IPS-NIHi7 (cell line): ENCODE results near the gene EGFL7.

Experiments
- DNase-seq: peaks from one replicate; pipeline ENCODE4 v3.0.0; 2012; ENCODE audit warnings: mixed read lengths; ENCODE audit errors: extremely low spot score

The EGFL7 gene

DNA sequence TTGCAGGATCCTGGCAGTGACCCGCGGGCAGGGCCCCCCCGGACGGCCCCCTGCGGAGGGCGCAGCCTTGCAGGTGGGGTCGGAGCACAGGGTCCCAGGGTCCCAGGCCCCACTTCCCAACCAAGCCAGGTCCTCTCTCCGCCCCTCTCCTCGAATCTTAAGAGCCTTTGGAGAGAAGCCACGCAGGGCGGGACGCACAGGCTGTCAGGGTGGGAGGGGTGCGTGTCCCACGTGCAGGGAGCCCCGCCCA is 18.4 kb upstream of the EGFL7 start:
- DNase-seq = no peak

DNA sequence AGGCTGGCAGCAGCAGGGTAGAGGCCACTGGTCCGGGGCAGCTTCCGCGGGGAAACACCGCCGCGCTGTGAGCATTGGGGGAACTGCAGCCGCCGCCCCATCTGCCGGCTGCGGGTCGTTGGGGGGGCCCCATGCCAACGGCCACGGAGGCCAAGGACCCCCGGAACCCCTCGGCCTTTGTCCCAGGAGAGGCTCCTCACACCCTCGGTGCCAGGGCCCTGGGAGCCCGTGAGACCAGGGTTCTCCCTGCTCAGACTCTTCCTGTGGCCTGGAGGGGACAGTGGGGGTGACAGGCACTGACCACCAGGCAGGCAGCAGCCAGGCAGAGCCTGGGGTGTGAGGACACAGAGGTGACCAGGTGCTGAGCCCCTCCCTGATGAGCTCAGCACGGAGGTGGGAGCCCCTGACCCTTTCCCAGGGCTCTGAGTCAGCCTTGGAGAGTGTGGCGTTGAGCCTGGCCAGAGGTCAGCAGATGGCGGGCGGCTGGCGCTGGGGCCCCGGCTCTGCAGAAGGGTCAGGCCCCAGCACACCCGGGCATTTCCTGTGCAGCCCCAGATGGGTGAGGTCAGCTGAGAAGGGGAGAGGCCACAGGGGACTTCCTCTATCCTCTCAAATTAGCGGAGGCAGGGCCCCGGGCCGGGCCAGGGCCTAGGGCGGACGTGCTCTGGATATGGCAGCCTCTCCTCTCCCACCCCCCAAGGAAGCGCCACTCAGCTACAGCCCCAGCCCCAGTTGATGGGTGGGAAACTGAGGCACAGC is 17.9 kb upstream of the EGFL7 start:
- DNase-seq = peak; percentile 90

DNA sequence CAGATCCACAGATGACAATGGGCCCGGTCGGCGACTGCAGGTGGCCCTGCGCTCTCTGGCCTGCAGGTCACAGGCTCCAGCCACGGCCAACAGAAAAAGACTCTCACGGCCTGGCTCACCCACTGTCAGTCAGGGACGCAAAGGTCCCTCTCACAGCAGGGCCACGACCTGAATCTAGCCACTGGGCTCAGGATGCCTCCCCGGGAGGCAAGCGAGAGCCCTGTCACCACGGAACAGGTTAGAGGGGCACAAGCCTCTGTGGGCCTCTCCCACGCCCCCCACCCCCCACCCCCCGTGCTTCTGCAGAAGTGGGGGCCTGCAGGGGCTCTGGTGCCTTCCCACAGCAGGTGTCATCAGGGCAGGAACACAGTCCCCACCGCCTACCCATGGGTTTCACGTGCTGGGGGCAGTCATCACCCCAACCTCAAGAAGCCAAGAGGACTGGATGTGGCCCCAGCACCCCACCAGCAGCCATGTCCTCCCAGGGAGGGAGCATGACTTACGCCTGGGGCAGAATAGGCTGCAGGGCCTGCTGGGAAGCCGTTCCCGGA is 17.3 kb upstream of the EGFL7 start:
- no peak for DNase-seq

DNA sequence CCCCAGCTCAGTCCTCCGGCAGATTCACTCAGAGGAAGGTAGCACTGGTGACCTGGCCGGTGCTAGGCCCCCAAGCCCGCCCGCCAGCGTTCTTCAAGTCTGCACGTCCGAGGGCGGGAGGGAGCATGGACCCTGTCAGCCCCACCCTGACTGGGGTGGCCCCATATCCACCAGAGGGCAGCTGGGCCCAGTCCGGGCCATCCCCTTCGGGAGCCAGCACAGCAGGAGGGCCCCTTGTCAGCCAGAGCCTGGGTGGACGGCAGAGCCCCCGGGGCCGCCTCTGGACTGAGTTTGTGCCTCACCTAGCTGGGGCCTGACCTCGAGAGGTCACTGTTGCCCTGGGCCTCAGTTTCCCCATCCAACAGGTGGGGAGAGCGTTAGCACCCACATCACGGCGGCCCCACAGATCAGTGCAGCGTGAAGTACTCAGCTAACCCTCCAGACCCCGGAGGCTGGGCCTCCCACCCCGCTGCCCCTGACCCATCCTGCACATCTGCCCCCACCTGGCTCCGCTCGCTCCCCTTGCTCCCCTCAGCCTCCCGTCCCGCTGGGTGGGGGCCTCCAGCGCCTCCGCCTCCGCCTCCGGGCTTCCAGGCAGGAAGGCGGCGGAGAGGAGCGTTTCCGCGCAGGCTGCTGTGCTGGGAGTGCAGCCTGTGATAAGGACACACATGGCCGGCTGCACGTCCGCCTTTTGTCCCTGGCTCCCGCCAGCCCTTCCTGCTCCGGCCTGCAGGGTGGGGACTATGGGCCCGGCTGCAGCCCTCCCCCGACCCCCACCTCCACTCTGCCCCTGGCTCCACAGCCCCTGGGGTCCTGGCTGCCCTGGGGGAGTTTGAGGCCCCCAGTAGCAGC is 16.6 kb upstream of the EGFL7 start:
- DNase-seq = no peak

DNA sequence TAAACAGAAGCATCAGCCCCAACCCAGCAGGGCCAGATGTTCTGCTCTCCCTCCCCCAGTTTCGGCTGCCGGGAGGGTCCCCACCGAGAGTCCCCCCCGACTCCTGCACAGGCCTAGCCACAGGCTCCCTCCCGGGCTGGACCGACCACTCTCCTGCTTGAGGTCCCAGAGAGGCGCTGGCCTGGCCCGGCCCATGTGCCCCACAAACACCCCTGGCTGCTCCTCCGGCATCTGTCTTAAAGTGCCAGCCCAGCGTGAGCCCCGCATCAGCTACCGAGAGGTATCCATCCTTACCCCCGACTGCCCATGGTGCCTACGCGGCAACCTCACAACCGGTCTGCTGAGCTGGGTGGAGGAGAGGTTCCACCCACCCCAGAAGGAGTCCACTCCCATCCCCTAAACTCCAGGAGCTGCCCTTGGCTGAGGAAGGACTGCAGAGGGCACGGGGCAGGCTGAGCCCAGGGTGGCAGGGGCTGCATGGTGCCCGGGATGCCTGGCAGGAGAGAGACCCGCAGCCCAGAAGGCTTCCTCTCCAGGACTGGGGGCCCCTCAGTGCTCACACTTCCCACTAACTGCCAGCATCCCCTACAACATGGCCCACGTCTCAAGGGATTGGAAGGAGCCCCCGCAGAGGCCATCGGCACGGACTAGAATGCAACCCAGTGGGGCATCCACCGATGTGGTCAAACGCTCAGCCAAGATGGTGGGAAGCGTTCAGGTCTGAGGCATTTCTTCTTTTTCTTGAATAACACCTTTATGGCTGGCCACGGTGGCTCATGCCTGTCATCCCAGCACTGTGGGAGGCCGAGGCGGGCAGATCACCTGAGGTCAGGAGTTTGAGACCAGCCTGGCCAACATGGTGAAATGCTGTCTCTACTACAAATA is 15.6 kb upstream of the EGFL7 start:
- DNase-seq = no peak

DNA sequence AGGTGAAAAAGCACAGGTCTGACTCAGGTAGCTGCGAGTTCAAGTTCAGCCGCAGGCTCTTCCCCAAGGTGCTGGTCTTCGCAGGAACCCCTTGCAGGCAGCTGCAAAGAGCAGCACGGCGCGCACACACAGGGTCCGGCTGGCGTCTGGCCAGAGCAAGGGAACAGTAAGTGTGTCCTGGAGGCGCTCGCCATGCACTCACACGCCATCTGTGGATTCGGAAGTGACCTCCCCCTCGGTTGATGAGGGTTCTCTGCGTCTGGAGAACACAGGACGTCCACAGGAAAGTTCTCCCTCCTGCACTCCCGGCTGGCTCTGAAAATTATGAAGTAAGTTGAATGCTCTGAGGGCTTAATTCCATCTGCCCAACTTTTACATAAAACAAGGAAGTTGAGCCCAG is 14.0 kb upstream of the EGFL7 start:
- DNase-seq = no peak

DNA sequence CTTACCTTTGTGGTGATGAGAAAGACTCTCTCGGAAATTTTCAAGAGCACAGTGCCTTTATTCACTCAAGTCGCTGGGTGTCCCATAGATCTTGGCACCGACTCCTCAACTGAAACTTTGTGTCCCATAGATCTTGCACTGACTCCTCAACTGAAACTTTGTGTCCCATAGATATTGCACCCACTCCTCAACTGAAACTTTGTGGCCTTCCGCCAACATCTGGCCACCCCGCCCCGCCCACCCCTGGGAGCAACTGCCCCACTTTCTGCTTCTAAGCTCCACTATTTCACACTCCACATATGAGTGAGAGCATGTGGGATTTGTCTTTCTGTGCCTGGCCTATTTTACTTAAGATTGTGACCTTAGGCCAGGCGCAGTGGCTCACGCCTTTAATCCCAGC is 12.7 kb upstream of the EGFL7 start:
- DNase-seq = no peak

DNA sequence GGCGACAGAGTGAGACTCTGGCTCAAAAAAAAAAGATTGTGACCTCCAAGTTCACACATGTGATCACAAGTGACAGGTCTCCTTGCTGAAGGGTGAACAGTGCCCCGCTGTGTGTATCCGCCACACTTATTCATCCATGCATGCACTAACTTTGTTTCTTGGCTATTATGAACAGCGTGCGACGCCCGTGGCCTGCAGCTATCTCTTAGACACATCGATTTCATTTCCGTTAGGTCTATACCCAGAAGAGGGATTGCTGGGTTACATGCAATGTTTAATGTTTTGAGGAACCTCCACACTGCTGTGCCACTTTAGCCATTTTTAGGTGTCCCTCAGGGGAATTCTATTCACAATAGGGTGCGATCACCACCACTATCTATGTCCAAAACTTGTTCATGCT is 12.1 kb upstream of the EGFL7 start:
- DNase-seq = no peak

DNA sequence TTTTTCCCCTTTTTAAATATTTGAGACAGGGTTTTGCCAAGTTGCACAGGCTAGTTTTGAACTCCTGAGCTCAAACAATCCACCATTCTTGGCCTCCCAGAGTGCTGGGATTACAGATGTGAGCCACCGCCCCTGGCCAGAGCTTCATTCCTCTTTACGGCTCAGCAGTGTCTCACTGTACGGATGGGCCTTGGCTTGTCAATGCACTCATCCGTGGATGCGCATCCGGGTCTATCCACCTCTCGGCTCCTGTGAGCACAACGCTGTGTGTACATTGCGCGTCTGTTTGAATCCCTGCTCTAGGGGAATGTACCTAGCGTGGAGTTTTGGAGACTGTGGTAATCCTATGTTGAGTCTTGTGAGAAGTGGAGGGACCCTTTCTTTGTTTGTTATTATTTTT is 10.9 kb upstream of the EGFL7 start:
- no peak for DNase-seq

DNA sequence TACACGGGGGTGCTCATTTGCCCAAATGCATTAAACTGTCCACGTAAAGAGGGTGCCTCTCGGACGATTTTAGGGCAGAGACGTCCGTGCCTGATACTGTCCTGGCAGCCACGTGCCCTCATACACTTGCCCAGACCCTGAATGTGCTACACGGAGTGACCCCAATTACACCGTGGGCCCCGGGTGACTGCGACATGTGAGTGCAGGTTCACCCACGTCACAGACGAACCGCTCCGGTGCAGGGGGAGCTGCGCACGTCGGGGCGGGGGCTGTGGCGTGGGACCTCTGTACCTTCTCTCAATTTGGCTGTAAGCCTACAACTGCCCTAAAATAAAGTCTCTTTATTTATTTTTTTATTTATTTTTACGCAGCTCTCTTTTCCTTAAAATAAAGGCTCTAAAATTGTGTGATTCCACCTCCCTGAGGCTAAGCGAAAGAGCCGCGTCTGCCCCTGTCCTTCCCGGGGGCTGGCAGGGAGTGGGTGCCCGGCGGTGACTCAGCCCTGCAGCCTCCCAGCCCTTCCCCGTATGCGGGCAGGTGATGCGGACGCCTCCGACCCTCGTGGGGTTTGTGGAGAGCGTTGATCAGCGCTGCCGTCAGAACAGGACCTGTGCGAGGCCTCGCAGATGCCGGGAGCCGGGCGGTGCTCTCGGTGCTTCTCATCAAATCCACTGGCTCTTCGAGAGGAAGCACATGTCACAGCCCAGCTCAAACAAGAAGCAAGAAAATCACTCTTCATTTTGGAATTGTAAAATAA is 9.2 kb upstream of the EGFL7 start:
- no peak for DNase-seq

DNA sequence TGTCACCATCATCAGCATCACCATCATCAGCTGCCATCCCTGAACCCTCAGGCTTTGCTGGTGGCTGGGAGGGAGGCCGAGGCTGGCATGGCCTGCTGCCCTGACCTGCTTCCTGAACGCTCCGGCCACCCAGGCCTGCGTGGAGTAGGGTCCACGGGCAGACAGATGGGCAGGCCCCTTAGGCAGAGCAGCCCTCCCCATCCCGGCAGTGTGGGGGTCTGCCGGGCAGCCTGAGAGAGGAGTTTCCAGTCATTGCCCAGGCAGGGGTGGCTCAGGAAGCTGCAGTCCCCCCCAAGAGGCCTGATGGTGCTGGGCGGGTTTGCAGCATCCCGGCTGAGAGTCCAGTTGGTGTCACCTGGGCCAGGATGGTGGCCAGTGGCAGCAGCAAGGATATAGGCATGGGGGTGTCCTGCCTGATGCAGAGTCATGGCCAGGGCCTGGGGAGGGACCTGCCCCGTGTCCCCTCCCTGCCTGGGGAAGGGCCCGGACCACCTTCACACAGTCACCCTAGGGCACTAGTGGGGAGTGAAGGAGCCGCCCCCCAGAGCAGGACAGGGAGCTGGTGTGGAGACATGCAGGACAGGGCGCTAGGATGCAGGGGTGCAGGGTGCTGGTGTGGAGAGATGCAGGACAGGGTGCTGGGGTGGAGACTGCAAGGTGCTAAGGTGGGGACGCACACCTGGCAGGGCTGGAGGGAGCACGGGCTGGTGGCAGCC is 7.7 kb upstream of the EGFL7 start:
- DNase-seq = no peak

DNA sequence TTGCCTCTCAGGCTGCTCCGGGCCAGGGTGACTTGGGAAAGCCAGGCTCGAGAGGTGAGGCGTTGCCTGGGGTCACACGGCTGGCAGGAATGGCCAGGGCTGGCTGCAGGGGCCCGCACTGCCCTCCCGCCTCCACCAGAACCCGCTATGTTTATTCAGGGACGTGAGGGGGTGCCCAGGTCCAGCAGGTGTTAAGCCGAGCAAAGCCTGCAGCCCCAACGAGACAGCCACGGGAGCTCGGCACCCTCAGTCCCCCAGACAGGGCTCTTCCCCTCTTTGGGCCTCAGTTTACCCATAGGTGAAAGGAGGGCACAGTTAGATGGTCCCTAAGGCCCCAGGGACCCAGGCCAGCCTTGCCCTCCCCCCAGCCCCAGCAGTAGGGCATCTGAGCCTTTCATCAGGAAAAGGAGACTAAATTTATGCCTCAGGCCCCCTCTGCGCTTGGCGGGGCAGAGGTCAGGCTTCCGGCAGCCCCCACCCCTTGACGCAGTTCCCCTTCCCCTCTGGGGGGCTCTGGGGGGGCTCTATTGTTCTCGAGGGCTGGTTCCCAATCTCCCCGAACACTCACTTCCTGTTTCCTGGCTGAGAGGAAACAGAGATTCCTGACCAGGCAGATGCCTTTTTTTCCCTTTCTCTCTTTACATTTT is 7.1 kb upstream of the EGFL7 start:
- DNase-seq = no peak

DNA sequence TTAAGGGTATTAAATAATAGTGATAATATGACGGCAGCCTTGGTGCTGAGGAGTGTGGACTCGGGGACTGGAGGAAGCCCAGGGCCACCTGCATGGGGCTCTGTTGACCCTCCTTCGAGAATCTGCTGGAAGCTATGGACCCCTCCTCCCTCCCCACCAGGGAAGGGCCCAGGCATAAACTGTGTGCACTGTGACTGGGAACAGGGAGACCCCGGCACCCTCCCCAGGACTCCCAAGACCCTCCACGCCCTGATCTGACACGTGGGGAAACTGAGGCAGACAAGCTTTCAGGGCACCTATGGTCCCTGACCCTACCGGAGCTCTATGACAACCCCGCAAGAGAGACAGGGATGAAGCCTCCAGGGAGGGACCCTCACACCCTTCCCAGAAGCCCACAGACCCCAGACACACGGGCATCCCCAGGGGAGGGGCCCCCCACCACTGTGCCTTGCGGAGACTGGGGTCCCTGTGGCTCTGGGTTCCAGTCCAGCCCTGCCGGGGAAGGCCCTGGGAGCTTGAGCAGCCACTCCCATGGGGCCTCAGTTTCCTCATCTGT is 6.5 kb upstream of the EGFL7 start:
- DNase-seq = no peak

DNA sequence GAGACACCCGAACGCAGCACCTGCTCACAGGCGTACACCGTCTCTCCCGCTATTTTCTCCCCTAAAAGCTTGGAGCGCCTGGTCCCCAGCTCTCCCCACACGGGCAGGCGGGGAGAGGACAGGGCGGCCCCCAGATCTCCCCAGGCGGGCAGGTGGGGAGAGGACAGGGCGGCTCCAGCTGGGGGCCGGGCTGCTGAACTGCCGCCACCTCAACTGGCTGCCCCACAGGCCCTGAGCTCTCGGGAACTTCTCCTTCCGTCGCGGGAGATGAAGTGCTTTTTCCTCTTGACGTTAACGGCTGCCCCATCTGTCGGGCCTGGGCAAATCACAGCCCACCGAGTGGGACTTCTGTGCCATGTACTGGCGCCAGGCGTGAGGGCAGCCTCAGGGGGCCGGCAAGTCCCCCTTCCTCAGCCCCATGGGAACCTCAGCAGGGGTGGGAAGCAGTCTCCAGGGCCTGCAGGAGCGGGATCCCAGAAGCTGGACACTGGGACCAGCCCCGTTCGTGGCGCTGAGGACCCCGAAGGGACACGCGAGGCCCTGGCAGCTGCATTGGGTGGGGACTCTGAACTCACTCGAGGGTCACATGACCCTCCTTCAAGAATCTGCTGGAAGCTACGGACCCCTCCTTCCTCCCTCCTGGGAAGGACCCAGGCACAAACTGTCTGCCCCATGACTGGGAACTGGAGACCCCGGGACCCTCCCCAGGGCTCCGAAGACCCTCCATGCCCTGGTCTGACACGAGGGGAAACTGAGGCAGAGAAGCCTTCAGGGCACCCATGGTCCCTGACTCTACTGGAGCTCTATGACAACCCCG is 5.7 kb upstream of the EGFL7 start:
- DNase-seq = no peak

DNA sequence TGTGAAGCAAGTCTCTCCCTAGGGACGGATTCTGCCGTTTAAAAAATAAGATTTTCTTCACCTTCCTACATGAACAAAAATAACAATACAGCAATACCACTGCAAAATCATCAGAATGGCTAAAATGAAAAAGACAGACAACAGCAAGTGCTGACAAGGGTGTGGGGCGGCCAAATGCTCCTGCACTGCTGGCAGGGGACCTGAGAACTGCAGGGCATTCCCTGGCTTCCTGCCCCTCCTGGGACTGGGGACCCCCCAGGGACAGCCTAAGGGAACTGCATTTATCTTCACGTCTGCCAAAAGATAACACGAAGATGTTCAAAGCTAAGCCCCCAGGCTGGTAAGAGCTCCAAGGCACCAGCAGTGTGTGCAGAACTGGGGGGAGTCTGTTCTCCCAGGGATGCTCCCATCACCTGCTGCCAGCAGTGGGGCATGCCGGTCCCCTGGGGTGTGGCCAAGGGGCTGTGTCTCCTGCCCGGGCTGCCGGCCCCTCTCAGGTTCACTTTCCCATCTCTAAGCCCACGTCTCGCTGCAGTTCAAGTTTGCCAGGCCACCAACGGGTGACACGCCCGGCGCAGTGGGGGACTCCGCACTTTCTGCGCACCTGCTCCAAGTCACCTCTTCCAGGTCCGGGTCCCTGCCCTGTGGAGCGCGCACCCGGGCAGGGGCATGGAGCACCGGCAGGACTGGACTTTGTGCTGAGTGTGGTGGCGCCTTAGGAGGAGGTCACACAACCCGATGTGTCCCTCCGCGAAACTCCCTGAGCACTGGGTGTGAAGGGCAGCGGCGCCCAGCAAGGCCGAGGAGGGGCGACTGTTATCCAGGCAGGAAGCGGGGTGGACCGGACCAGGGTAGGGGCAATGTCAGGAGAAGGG is 4.5 kb upstream of the EGFL7 start:
- no peak for DNase-seq

DNA sequence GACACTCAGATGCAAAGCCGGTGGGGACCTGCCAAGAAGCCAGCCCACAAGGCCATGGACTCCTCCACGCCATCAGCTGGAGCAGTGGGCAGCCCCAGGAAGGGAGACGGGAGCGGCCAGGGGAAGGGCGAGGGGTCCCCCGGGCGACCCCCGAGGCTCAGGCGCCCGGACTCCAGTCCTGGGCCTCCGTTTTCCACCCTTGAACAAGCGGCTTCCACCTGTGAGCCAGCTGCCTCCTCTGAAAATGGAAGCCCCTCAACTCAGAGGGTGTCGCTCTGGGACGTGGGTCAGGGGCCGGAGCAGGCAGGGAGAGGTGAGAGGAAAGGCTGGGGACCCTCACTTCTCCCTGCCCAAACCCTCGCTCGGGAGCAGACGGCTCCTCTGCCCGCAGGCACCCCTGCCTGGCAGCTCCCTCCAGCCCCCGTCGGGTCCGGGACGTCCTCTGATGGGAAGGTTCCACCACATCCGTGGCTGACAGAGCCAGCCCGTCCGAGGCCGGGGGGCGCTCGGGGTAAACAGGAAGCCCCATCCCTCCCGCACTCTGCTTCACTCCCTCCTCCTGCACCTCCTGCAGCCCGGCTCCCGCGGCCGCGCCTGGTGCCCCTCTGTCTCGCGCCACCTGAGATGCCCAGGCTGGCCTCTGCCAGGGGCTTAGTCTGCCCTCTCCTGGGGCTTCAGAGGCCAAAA is 3.7 kb upstream of the EGFL7 start:
- DNase-seq = no peak
